Choroid plexus epithelial cell (primary cell): Measurements from ENCODE around the gene CBLN3.

Experiments used
- DNase-seq: peaks from one replicate; pipeline ENCODE4 v3.0.0-alpha.2; 2010; ENCODE audit warnings: low read depth
- H3K4me3 ChIP-seq: 2 replicates; pipeline ENCODE4 v1.5.1; 2011; ENCODE audit warnings: low read depth, mild to moderate bottlenecking, control low read depth, low read length, moderate library complexity
- CTCF ChIP-seq: conservative IDR thresholded peaks from 2 replicates; pipeline ENCODE4 v1.5.1; 2011; ENCODE audit warnings: low read depth, mild to moderate bottlenecking, control low read depth, inconsistent platforms, low read length, moderate library complexity

The CBLN3 gene

GRCh38 chr14:24434676-24435075, 5.2 kb upstream of the CBLN3 start:
- no peak for DNase-seq

GRCh38 chr14:24434036-24434435, 4.6 kb upstream of the CBLN3 start:
- DNase-seq, result no peak
- H3K4me3 ChIP-seq, result no peak overlapping the region
- no peak for TF ChIP-seq CTCF

More at GRCh38 chr14:24434676-24435075, 5.2 kb upstream of the CBLN3 start:
- TF ChIP-seq CTCF, result no peak
- no peak overlapping the region for H3K4me3 ChIP-seq

GRCh38 chr14:24432259-24433131, 3.0 kb upstream of the CBLN3 start:
- peak overlapping the region; percentile 71 for H3K4me3 ChIP-seq
- TF ChIP-seq CTCF, result no peak
- no peak for DNase-seq

GRCh38 chr14:24431569-24432258, 2.2 kb upstream of the CBLN3 start:
- peak; percentile 97 for DNase-seq
- peak overlapping the region; percentile 71 for H3K4me3 ChIP-seq
- TF ChIP-seq CTCF, result peak; percentile 97

- peak overlapping the region; percentile 71 for H3K4me3 ChIP-seq
- peak; percentile 76 for DNase-seq
- TF ChIP-seq CTCF, result peak; percentile 9
Observed at GRCh38 chr14:24430682-24431568, 1.5 kb upstream of the CBLN3 start.

- H3K4me3 ChIP-seq, result peak overlapping the region; percentile 71
- peak; percentile 80 for DNase-seq
- TF ChIP-seq CTCF, result no peak
Observed at GRCh38 chr14:24430143-24430681, 744 bp upstream of the CBLN3 start.
